HCT116 (cell line): ENCODE results near the gene ANKRD62. TPM values are rescaled to one million over a fixed set of nuclear protein-coding genes. Genes with fewer than 3 reads are reported as not detected.

Experiments used
- ATAC-seq: fragments of 200-7000 bp; cut with Tn5 transposase; 2 replicates; pipeline ENCODE4 v1.9.1; 2020; ENCODE audit warnings: mild to moderate bottlenecking, moderate library complexity
- BruUV-seq: library from RNA; stranded (reverse); fragments of 400-500 nt; replicated peaks from 2 replicates; lab custom pipeline; 2021; lab: Mats Ljungman, UMichigan
- CTCF ChIA-PET: fragments of 300-600 bp; sonication (Branson Sonifier 250); formaldehyde crosslinking; loops from one replicate; lab custom pipeline; 2021; ENCODE audit warnings: antibody characterized with exemption; lab: Charles Lee
- POLR2A ChIA-PET: fragments of 300-600, 350-600 bp; sonication (Branson Sonifier 250); formaldehyde crosslinking; loops from one replicate; lab custom pipeline; 2021; ENCODE audit warnings: antibody characterized with exemption; lab: Charles Lee
- RAD21 ChIA-PET, 2 experiments: fragments of 300-600 bp; sonication (Branson Sonifier 250); formaldehyde crosslinking; loops; one replicate each; lab custom pipeline; 2023; ENCODE audit warnings: low total read pairs in 2 of 2; ENCODE audit not compliant: uncharacterized antibody in 2 of 2, unreplicated experiment in 2 of 2, low non-redundant PET in 1 of 2; lab: Charles Lee
- DNase-seq: peaks from one replicate; pipeline ENCODE4 v3.0.0-alpha.2; 2010; ENCODE audit warnings: low read depth, low spot score
- H2AFZ ChIP-seq: fragments of 200-600 bp; shearing (Covaris generic), sonication (generic); 2 replicates; pipeline ENCODE4 v1.6.1; 2017; ENCODE audit warnings: low read depth, mixed run types, mixed read lengths, antibody characterized with exemption, low read length; ENCODE audit not compliant: poor library complexity, severe bottlenecking
- H3K27ac ChIP-seq: 2 replicates; pipeline ENCODE4 v1.5.1; 2012; ENCODE audit warnings: low read depth, low read length
- H3K27me3 ChIP-seq: fragments of 200-600 bp; sonication (generic); 2 replicates; pipeline ENCODE4 v1.6.1; 2016; ENCODE audit warnings: mixed run types, low read length, mixed read lengths; ENCODE audit not compliant: insufficient read depth
- H3K36me3 ChIP-seq, 2 experiments: fragments of 200-500 bp in 1 of 2; fragments of 200-600 bp in 1 of 2; sonication (Bioruptor generic) in 1 of 2; sonication (generic) in 1 of 2; 2 replicates each; pipeline versions ENCODE4 v1.5.1 to v1.6.1; 2014 to 2016; ENCODE audit warnings: low read length in 2 of 2, inconsistent platforms in 1 of 2, mixed read lengths in 1 of 2, mixed run types in 1 of 2; ENCODE audit not compliant: insufficient read depth in 2 of 2, control insufficient read depth in 1 of 2
- H3K4me1 ChIP-seq, 2 experiments: fragments of 200-600 bp in 1 of 2; sonication (generic) in 1 of 2; 2 replicates each; pipeline versions ENCODE4 v1.5.1 to v1.6.1; 2012 to 2017; ENCODE audit warnings: low read length in 2 of 2, inconsistent platforms in 1 of 2, mild to moderate bottlenecking in 1 of 2, mixed read lengths in 1 of 2, mixed run types in 1 of 2, moderate library complexity in 1 of 2; ENCODE audit not compliant: insufficient read depth in 2 of 2, control insufficient read depth in 1 of 2
- H3K4me2 ChIP-seq: fragments of 200-600 bp; sonication (generic); 2 replicates; pipeline ENCODE4 v1.6.1; 2017; ENCODE audit warnings: mixed run types, low read length, mixed read lengths
- H3K4me3 ChIP-seq, 2 experiments: fragments of 200-600 bp in 1 of 2; sonication (generic) in 1 of 2; replicated peaks in 1 of 2; 2 replicates each; pipeline ENCODE4 v1.5.1; 2011 to 2016; ENCODE audit warnings: low read length in 2 of 2, control low read depth in 1 of 2, low read depth in 1 of 2, mild to moderate bottlenecking in 1 of 2, mixed read lengths in 1 of 2, mixed run types in 1 of 2
- H3K79me2 ChIP-seq: fragments of 200-600 bp; sonication (generic); 2 replicates; pipeline ENCODE4 v1.6.1; 2017; ENCODE audit warnings: mild to moderate bottlenecking, mixed run types, low read length, moderate library complexity, mixed read lengths; ENCODE audit not compliant: insufficient read depth
- H3K9ac ChIP-seq: fragments of 200-600 bp; sonication (generic); 2 replicates; pipeline ENCODE4 v1.6.1; 2016; ENCODE audit warnings: low read length, mixed read lengths
- H3K9me2 ChIP-seq: fragments of 200-600 bp; sonication (generic), shearing (Covaris generic); 2 replicates; pipeline ENCODE4 v1.6.1; 2017; ENCODE audit warnings: mixed run types, mild to moderate bottlenecking, moderate library complexity; ENCODE audit not compliant: insufficient read depth
- H3K9me3 ChIP-seq, 2 experiments: fragments of 200-500 bp in 1 of 2; fragments of 200-600 bp in 1 of 2; sonication (Bioruptor generic) in 1 of 2; sonication (generic) in 1 of 2; 2 replicates each; pipeline ENCODE4 v1.6.1; 2014 to 2017; ENCODE audit warnings: low read length in 2 of 2, mixed read lengths in 2 of 2, inconsistent platforms in 1 of 2, low read depth in 1 of 2, mild to moderate bottlenecking in 1 of 2, mixed run types in 1 of 2, moderate library complexity in 1 of 2; ENCODE audit not compliant: control insufficient read depth in 1 of 2, insufficient read depth in 1 of 2
- H4K20me1 ChIP-seq: fragments of 200-600 bp; sonication (generic), shearing (Covaris generic); 2 replicates; pipeline ENCODE4 v1.6.1; 2017; ENCODE audit warnings: mixed run types, mild to moderate bottlenecking, moderate library complexity; ENCODE audit not compliant: insufficient read depth
- CBX3 ChIP-seq: IDR thresholded peaks from 2 replicates; pipeline ENCODE4 v1.6.1; 2012; ENCODE audit warnings: low read depth
- CEBPB ChIP-seq: IDR thresholded peaks from 2 replicates; pipeline ENCODE4 v1.6.1; 2012; ENCODE audit warnings: low read depth
- ELF1 ChIP-seq: IDR thresholded peaks from 2 replicates; pipeline ENCODE4 v1.6.1; 2012; ENCODE audit warnings: low read depth, borderline replicate concordance
- EZH2 ChIP-seq: fragments of 200-600 bp; sonication (generic); IDR thresholded peaks from 2 replicates; pipeline ENCODE4 v1.6.1; 2017; ENCODE audit warnings: antibody characterized with exemption, mixed run types
- EZH2phosphoT487 ChIP-seq: fragments of 200-600 bp; IDR thresholded peaks from 2 replicates; pipeline ENCODE4 v1.6.1; 2018; ENCODE audit warnings: antibody characterized with exemption, borderline replicate concordance
- FOSL1 ChIP-seq: IDR thresholded peaks from 2 replicates; pipeline ENCODE4 v1.6.1; 2012; ENCODE audit warnings: low read depth
- JUND ChIP-seq: IDR thresholded peaks from 2 replicates; pipeline ENCODE4 v1.6.1; 2012
- POLR2AphosphoS5 ChIP-seq: IDR thresholded peaks from 2 replicates; pipeline ENCODE4 v1.6.1; 2011; ENCODE audit warnings: mild to moderate bottlenecking, low read depth, low read length, moderate library complexity
- RAD21 ChIP-seq: IDR thresholded peaks from 2 replicates; pipeline ENCODE4 v1.6.1; 2012; ENCODE audit warnings: low read depth, mild to moderate bottlenecking
- SIN3A ChIP-seq: IDR thresholded peaks from 2 replicates; pipeline ENCODE4 v1.6.1; 2012; ENCODE audit warnings: low read depth
- SP1 ChIP-seq: IDR thresholded peaks from 2 replicates; pipeline ENCODE4 v1.6.1; 2012; ENCODE audit warnings: low read depth
- SRF ChIP-seq: IDR thresholded peaks from 2 replicates; pipeline ENCODE4 v1.6.1; 2012; ENCODE audit warnings: low read depth
- TCF7L2 ChIP-seq: IDR thresholded peaks from 2 replicates; pipeline ENCODE4 v1.7.0; 2011; ENCODE audit warnings: borderline replicate concordance, inconsistent platforms; ENCODE audit not compliant: insufficient read depth, insufficient read length; ENCODE audit errors: extremely low read depth
- YY1 ChIP-seq: IDR thresholded peaks from 2 replicates; pipeline ENCODE4 v1.6.1; 2011; ENCODE audit warnings: low read length, low read depth, moderate library complexity, mild to moderate bottlenecking; ENCODE audit not compliant: insufficient replicate concordance; ENCODE audit errors: extremely low read depth
- ZNF274 ChIP-seq: fragments of 200-500 bp; sonication (Bioruptor generic); IDR thresholded peaks from 2 replicates; pipeline ENCODE4 v1.6.1; 2014; ENCODE audit warnings: mild to moderate bottlenecking, low read depth, low read length, inconsistent platforms
- intact Hi-C: fragments of 100-400 bp; cut with micrococcal nuclease; formaldehyde crosslinking; loops from 2 replicates; pipeline ENCODE4 v1.10.0; 2022
- total RNA-seq: library from RNA; stranded (reverse); gene quantifications from one replicate; pipeline ENCODE4 v1.2.1, GENCODE V29; 2021; ENCODE audit not compliant: unreplicated experiment
- TF ChIP-seq, protein P1 (sequence below): IDR thresholded peaks from 2 replicates; pipeline ENCODE4 v1.6.1; 2011; ENCODE audit warnings: mild to moderate bottlenecking, low read length, moderate library complexity; ENCODE audit not compliant: insufficient replicate concordance; ENCODE audit errors: extremely low read depth
- TF ChIP-seq, protein P2 (sequence below): IDR thresholded peaks from 2 replicates; pipeline ENCODE4 v1.6.1; 2012

The ANKRD62 gene
- total RNA-seq, 1 experiment from 2014 or later: 0.34 TPM

DNA sequence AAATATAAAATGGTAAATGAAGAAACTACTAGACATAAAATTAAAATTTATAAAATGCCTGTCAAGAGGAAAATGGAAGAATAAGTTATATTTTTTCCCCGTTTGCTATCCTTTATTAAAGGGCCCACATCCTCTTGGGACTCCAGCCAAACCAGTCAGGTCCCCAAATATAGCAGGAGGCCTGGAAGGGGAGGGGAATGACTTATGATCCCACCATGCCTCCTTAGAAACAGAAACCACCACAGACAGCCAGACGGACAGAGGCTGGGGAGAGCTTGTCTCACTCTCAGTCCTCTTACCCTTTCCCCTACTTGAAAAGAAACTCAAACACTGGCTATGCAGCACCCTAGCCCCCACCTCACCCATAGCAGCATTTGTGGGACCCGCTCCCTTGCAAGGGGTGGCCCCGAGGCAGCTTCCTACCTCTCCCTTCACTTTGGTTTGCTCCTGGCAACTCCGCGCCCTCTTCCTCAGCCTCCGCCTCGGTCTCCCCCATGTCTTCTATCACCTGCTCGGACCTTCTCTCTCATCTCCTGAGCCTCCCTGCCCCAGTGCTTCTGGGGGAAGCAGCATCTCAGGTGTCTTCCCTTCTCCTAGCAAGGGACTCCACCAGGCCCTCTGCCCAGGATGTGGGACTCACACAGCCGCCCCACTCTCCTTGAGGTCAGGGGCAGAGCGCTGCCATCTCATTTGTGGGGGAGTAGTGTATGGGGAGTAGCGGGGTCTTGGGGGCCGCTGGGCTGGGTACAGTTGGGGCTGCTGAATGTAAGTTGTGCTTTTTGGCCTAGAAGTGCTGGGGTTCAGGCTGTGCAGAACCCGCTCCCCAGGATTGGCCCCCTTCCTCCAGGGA, 37.4 kb upstream of the ANKRD62 start:
- DNase-seq: no peak
- peaks cover 6 to 15% of the 10 kb centered on the region in 2 experiments; a peak in 3 of 4 replicates for H3K4me1 ChIP-seq
- H3K79me2 ChIP-seq: no peaks in the 10 kb centered on the region
- no peak overlapping the region for H3K4me2 ChIP-seq
- no peaks in the 10 kb centered on the region for H3K9me3 ChIP-seq
- no peak for TF ChIP-seq RAD21
- TF ChIP-seq SP1: no peak
- TF ChIP-seq SIN3A: no peak
- TF ChIP-seq FOSL1: no peak
- no peak for TF ChIP-seq TCF7L2
- no peak for TF ChIP-seq ZNF274
- TF ChIP-seq ELF1: no peak
- no peak for TF ChIP-seq CBX3
- TF ChIP-seq POLR2AphosphoS5: no peak
- no peak for TF ChIP-seq CEBPB
- no peak for TF ChIP-seq YY1
- TF ChIP-seq, protein P1, sequence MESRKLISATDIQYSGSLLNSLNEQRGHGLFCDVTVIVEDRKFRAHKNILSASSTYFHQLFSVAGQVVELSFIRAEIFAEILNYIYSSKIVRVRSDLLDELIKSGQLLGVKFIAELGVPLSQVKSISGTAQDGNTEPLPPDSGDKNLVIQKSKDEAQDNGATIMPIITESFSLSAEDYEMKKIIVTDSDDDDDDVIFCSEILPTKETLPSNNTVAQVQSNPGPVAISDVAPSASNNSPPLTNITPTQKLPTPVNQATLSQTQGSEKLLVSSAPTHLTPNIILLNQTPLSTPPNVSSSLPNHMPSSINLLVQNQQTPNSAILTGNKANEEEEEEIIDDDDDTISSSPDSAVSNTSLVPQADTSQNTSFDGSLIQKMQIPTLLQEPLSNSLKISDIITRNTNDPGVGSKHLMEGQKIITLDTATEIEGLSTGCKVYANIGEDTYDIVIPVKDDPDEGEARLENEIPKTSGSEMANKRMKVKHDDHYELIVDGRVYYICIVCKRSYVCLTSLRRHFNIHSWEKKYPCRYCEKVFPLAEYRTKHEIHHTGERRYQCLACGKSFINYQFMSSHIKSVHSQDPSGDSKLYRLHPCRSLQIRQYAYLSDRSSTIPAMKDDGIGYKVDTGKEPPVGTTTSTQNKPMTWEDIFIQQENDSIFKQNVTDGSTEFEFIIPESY: no peak
- TF ChIP-seq JUND: no peak
- TF ChIP-seq EZH2phosphoT487: no peak
- TF ChIP-seq SRF: no peak
- no peak for TF ChIP-seq EZH2
- TF ChIP-seq, protein P2, sequence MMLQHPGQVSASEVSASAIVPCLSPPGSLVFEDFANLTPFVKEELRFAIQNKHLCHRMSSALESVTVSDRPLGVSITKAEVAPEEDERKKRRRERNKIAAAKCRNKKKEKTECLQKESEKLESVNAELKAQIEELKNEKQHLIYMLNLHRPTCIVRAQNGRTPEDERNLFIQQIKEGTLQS: no peak
- TF ChIP-seq, all 23 proteins: peak for 0
- no TSS peak for BruUV-seq
- RAD21 ChIA-PET: no interaction called here
- Histone ChIP-seq H2AFZ (no peak overlapping the region), H3K27me3 (no peaks in the 10 kb centered on the region), H3K9ac (no peak overlapping the region), H3K9me2 (no peaks in the 10 kb centered on the region), H3K36me3 (no peaks in the 10 kb centered on the region), H4K20me1 (no peaks in the 10 kb centered on the region), H3K4me3 (no peak overlapping the region), H3K27ac (no peak overlapping the region)
- intact Hi-C loops: no loop called here
- CTCF ChIA-PET: no interaction called here
- ATAC-seq: no peak
- POLR2A ChIA-PET: no interaction called here
